HG03103 (cell line): Measurements from ENCODE around the gene CCT7.

ENCODE experiments used
- ATAC-seq: cut with Tn5 transposase; IDR thresholded peaks from one replicate; pipeline ENCODE4 v1.9.1; 2021; ENCODE audit warnings: low read depth; ENCODE audit not compliant: unreplicated experiment

Gene CCT7

DNA sequence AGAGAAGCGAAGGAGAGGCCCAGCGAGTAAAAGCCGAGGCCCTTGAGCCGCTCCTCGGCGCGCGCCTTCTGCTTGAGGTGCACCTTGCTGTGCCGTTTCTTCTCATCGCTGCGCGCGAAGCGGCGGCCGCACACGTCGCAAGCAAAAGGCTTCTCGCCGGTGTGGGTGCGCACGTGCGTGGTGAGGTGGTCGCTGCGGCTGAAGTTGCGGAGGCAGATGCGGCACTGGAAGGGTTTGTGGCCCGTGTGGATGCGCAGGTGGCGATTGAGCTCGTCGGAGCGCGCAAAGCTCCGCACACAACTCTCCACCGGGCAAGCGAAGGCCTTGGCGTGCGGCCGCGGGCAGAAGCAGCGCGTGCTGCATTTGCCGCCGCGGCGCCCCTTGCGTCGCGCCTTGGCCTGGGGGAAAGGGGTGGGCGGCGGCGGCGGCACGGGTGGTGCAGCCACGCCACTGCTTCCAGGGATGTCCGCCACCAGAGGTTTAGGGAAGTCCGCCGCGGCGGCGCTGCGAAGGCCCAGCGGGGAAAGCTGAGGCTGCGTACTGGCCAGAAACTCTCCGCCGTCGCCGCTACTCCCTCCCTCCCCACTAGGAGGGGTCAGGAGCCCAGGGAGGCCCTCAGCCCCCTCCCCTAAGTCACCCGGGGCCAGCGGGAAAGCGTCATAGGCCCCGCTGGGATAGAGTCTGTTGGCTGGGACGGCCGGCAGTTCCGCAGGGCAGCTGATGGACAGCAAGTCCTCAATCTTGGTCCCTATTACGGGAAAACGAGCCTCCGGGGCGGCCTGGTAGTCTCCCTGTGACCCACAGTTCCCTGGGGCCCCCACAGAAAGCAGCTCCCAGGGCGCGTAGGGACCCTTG lies 57.6 kb downstream of the CCT7 start:
- ATAC-seq, result no peak

- no peak for ATAC-seq
These were observed 58.3 kb downstream of the CCT7 start for GRCh38 chr2:73292316-73292905.

- peak; percentile 2 for ATAC-seq
These were observed 58.9 kb downstream of the CCT7 start for GRCh38 chr2:73292906-73293533.

GRCh38 chr2:73293534-73294171 lies 59.5 kb downstream of the CCT7 start, which contains the start of gene EGR4:
EGR4 (minus strand) TSS chr2:73293548; CDS start chr2:73293317, 231 bp downstream.
- peak; percentile 88 for ATAC-seq

GRCh38 chr2:73294239-73294638 lies 60.1 kb downstream of the CCT7 start:
- ATAC-seq, result no peak

GRCh38 chr2:73295751-73296400 lies 61.8 kb downstream of the CCT7 start:
- no peak for ATAC-seq

DNA sequence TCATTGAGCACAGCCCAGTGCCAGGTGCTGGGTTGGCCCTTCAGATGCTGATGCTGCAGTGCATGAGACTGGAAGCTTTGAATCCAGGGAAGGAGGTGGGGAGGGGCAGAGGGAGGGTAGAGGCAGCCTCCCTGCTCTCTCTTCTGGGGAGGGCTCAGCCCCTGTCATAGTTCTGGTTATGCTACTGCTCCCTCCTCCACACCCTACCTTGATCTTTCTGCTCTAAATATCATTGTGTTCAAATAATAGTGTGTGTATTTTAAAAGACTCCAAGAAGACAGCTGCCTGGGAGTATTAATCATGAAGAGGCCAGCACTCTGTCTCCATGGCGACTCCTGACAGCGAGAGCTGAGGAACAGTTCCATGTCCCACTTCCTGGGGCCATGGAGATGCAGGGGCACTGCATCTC lies 63.0 kb downstream of the CCT7 start:
- no peak for ATAC-seq

DNA sequence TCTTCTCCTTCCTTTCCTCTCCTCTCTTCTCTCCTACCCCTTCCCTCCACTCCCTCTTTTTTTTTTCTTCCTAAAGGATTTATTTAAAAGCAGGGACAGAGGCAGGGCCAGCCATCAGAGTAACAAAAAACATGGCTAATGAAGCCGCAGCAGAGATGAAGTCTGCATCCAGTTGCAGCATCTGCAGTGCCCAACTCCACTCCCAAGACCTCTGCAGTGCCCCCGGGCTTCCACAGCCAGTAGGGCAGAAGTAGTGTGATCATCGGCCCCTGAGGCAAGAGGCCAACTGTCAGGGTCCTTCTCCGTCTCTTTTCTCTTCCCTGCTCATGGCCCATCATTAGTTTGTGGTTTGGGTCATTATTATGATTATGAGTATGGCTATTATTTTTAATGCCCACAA lies 63.5 kb downstream of the CCT7 start:
- no peak for ATAC-seq

GRCh38 chr2:73300926-73301325 lies 66.8 kb downstream of the CCT7 start:
- ATAC-seq, result no peak

GRCh38 chr2:73301636-73302035 lies 67.5 kb downstream of the CCT7 start:
- ATAC-seq, result no peak
